ENCODE measurements around the gene IGF1R.

GRCh38 chr15:98968576-98968975, 320.2 kb downstream of the IGF1R start:
- TF ChIP-seq, protein P1, sequence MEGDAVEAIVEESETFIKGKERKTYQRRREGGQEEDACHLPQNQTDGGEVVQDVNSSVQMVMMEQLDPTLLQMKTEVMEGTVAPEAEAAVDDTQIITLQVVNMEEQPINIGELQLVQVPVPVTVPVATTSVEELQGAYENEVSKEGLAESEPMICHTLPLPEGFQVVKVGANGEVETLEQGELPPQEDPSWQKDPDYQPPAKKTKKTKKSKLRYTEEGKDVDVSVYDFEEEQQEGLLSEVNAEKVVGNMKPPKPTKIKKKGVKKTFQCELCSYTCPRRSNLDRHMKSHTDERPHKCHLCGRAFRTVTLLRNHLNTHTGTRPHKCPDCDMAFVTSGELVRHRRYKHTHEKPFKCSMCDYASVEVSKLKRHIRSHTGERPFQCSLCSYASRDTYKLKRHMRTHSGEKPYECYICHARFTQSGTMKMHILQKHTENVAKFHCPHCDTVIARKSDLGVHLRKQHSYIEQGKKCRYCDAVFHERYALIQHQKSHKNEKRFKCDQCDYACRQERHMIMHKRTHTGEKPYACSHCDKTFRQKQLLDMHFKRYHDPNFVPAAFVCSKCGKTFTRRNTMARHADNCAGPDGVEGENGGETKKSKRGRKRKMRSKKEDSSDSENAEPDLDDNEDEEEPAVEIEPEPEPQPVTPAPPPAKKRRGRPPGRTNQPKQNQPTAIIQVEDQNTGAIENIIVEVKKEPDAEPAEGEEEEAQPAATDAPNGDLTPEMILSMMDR (IDR thresholded peaks at IDR 0.05), result no peak
- TF ChIP-seq POLR2A (IDR thresholded peaks at IDR 0.05), result no peak
